Right atrium auricular region (tissue), 2 donors: ENCODE results near the gene OR13D1. TPM values are rescaled to one million over a fixed set of nuclear protein-coding genes. Genes with fewer than 3 reads are reported as not detected.

ENCODE experiments used
- DNase-seq: peaks from one replicate; pipeline ENCODE4 v3.0.0-alpha.2; 2019; ENCODE audit warnings: low spot score
- H3K27ac ChIP-seq, 2 donors: fragments of 200-600 bp; sonication (generic); 1 replicate in 1 of 2; 2 replicates in 1 of 2; pipeline ENCODE4 v1.5.1; 2016 to 2019
- H3K27me3 ChIP-seq, 2 donors: fragments of 200-600 bp; sonication (generic); one replicate each; pipeline versions ENCODE4 v1.5.1 to v1.6.0; 2017 to 2019
- H3K36me3 ChIP-seq: fragments of 200-600 bp; sonication (generic); one replicate; pipeline ENCODE4 v1.5.1; 2016
- H3K4me1 ChIP-seq, 2 donors: fragments of 200-600 bp; sonication (generic); one replicate each; pipeline versions ENCODE4 v1.5.1 to v1.6.0; 2017 to 2019
- H3K4me3 ChIP-seq, 2 donors: fragments of 200-600 bp; sonication (generic); 1 replicate in 1 of 2; 2 replicates in 1 of 2; pipeline ENCODE4 v1.5.1; 2017 to 2019; ENCODE audit warnings: mild to moderate bottlenecking in 1 of 2, moderate library complexity in 1 of 2
- H3K9me3 ChIP-seq, 2 donors: fragments of 200-600 bp; sonication (generic); one replicate each; pipeline ENCODE4 v1.5.1; 2019
- total RNA-seq, 2 donors: library from RNA; depleted of rRNA; stranded (reverse); fragments of >200 nt; gene quantifications; one replicate each; pipeline ENCODE4 v1.1.0, GENCODE V29; 2016
- TF ChIP-seq, protein P1 (sequence below), 2 donors: fragments of 200-600 bp; sonication (generic); IDR thresholded peaks; one replicate each; pipeline ENCODE4 v1.5.1; 2019; ENCODE audit warnings: antibody characterized with exemption in 2 of 2

OR13D1 gene
- total RNA-seq, 2 donors from 2014 or later: not detected

DNA sequence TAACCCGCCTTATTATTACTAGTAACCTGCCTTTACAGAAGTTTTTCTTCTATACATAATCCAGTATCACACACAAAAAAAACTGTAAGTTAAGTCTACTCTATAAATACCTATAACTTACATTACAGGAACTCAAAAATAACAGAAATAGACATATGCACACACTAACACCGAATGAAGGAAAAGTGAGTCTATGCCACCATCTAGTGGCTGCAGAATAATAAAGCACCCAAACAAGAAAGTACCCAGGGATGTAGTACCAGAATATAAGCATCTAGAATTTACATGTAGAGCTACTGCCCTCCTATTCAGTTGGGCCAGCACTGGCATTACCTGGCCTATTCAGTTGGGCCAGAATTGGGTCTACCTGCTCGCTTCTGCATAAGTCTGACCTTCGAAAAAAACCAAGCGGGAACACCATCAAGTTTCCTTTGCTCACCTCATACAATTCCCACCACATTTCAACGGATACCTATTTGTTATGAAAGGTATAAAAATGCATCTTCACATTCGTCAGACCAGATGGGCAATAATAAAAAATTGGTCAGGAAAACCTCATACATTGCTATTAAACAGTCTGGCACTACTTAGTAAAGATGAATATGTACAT lies 49.2 kb downstream of the OR13D1 start:
- TF ChIP-seq, protein P1, sequence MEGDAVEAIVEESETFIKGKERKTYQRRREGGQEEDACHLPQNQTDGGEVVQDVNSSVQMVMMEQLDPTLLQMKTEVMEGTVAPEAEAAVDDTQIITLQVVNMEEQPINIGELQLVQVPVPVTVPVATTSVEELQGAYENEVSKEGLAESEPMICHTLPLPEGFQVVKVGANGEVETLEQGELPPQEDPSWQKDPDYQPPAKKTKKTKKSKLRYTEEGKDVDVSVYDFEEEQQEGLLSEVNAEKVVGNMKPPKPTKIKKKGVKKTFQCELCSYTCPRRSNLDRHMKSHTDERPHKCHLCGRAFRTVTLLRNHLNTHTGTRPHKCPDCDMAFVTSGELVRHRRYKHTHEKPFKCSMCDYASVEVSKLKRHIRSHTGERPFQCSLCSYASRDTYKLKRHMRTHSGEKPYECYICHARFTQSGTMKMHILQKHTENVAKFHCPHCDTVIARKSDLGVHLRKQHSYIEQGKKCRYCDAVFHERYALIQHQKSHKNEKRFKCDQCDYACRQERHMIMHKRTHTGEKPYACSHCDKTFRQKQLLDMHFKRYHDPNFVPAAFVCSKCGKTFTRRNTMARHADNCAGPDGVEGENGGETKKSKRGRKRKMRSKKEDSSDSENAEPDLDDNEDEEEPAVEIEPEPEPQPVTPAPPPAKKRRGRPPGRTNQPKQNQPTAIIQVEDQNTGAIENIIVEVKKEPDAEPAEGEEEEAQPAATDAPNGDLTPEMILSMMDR (IDR thresholded peaks at IDR 0.05): peak; percentile 44 to 80
- peaks cover 0 to 2% of the 10 kb centered on the region in 2 donors for H3K4me1 ChIP-seq
- DNase-seq: no peak
- no peaks in the 10 kb centered on the region for H3K36me3 ChIP-seq
- H3K4me3 ChIP-seq: no peak overlapping the region
- no peaks in the 10 kb centered on the region for H3K27me3 ChIP-seq
- no peak overlapping the region for H3K27ac ChIP-seq
- no peaks in the 10 kb centered on the region for H3K9me3 ChIP-seq

Other genes with a start within 250 kb of the OR13D1 start
- gene OR13F1, start 190.3 kb upstream of the OR13D1 start, total RNA-seq: not detected
- gene OR13C4, start 167.3 kb upstream of the OR13D1 start, total RNA-seq: not detected
- not detected for gene OR13C3, start 157.7 kb upstream of the OR13D1 start, total RNA-seq
- not detected for gene OR13C8, start 125.3 kb upstream of the OR13D1 start, total RNA-seq
- gene OR13C5, start 95.1 kb upstream of the OR13D1 start, total RNA-seq: not detected
- gene OR13C2, start 88.9 kb upstream of the OR13D1 start, total RNA-seq: not detected
- gene OR13C9, start 76.3 kb upstream of the OR13D1 start, total RNA-seq: not detected
- 10 to 100 TPM in 1 of 2 donors, 1 to 10 TPM in 1; 8.3 to 20.6 TPM for gene NIPSNAP3A, start 53.2 kb downstream of the OR13D1 start, total RNA-seq
- 10 to 100 TPM; 10.2 to 23.1 TPM for gene NIPSNAP3B, start 69.6 kb downstream of the OR13D1 start, total RNA-seq
- gene ABCA1, start 233.6 kb downstream of the OR13D1 start, total RNA-seq: 10 to 100 TPM in 1 of 2 donors, 1 to 10 TPM in 1; 7.9 to 19.2 TPM